GM12892 (cell line): ENCODE measurements around the gene SLC4A3.

Experiments
- POLR2A ChIP-seq: IDR thresholded peaks from 2 replicates; pipeline ENCODE4 v1.6.1; 2011; ENCODE audit warnings: low read depth, low read length, control low read depth
- POLR2AphosphoS5 ChIP-seq: IDR thresholded peaks from 2 replicates; pipeline ENCODE4 v1.6.1; 2011; ENCODE audit warnings: low read depth, low read length, control low read depth
- TAF1 ChIP-seq: IDR thresholded peaks from 2 replicates; pipeline ENCODE4 v1.6.1; 2011; ENCODE audit warnings: low read depth, mild to moderate bottlenecking, control low read depth, low read length, borderline replicate concordance

DNA sequence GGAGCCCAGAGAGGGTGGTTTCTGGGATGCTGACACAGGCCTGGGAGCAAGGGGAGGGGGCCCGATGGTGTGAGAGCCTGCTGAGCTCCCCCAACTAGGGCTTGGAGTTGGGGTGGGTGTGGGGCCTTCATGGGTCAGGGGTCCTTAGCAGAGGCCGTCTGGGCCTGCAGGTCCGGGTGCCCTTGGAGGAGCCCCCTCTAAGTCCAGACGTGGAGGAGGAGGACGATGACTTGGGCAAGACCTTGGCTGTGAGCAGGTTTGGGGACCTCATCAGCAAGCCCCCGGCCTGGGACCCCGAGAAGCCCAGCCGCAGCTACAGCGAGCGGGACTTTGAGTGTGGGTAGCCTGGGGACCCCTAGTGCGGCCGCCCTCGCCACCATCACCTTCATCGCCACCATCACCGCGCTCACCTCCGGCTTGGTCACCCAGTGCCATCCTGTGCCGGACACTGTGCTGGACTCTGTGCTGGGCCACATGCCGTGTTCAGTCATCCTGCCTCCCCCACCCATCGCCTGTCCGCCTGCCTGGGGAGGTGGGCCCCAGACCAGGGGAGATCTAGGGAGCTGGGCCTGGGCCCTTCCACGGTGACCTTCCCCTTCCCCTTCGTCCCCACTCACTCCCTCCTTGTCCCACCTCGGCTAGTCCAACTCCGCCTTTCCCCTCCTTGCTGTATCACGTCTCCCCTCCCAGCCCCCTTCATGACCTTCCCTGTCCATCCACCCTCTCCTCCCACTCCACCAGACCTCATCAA, 980 bp downstream of the SLC4A3 start:
- TF ChIP-seq POLR2AphosphoS5 (no peak), POLR2A (no peak), TAF1 (no peak)
